ENCODE results near the gene HPSE2. TPM values are rescaled to one million over a fixed set of nuclear protein-coding genes. Genes with fewer than 3 reads are reported as not detected.

HPSE2 gene
- total and polyA plus RNA-seq, 2 experiments from 2014 or later: 0.10 to 0.24 TPM

DNA sequence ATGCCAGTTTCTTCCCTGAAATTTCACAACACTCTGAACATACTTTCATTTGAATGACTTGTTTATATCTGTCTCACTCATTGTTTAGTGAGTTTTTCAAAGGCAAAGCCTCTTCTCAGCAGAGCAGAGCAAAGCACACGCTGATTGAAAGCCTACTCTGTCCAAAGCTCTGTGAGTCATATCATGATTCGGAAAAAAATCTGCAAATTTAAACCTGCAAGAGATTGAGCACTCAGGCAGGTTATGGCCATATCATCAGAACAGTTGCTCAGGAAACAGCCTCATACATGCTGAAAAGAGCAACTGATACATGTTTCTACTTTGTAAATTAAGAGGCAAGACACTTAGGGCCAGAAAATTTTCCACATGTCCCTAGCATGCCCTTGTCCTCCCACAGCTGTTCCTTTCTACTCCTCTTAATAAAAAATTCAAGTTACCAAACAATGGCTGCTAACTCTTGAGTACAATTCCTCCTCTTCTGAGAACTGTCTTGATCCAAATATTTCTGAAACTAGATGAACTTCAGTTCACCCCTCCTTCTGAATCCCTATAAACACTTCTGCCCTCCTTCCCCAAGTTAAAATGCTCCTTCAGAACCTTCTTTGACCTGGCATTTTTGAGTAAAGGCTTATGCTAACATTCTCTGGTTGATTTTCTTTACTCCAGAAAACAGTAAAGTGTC, 648.4 kb downstream of the HPSE2 start (continued):
- no peak for TF ChIP-seq CREB1 (CRISPR knock-in tag; IDR thresholded peaks at IDR 0.05; ENCODE audit: low read depth)
- no peak for TF ChIP-seq NANOG (IDR thresholded peaks at IDR 0.05; ENCODE audit: borderline replicate concordance)
- TF ChIP-seq JUNB (IDR thresholded peaks at IDR 0.05; ENCODE audit: unreplicated experiment): no peak
- TF ChIP-seq ZNF331 (CRISPR knock-in tag; IDR thresholded peaks at IDR 0.05; ENCODE audit: low read depth): no peak
- no peak for TF ChIP-seq POLR2AphosphoS5 (IDR thresholded peaks at IDR 0.05; ENCODE audit: low read depth)
- TF ChIP-seq, protein P1, sequence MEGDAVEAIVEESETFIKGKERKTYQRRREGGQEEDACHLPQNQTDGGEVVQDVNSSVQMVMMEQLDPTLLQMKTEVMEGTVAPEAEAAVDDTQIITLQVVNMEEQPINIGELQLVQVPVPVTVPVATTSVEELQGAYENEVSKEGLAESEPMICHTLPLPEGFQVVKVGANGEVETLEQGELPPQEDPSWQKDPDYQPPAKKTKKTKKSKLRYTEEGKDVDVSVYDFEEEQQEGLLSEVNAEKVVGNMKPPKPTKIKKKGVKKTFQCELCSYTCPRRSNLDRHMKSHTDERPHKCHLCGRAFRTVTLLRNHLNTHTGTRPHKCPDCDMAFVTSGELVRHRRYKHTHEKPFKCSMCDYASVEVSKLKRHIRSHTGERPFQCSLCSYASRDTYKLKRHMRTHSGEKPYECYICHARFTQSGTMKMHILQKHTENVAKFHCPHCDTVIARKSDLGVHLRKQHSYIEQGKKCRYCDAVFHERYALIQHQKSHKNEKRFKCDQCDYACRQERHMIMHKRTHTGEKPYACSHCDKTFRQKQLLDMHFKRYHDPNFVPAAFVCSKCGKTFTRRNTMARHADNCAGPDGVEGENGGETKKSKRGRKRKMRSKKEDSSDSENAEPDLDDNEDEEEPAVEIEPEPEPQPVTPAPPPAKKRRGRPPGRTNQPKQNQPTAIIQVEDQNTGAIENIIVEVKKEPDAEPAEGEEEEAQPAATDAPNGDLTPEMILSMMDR (conservative IDR thresholded peaks at IDR 0.05; ENCODE audit: low read depth in 2 of 2): no peak
- TF ChIP-seq STAT1 (IDR thresholded peaks at IDR 0.05; ENCODE audit: unreplicated experiment): no peak
- TF ChIP-seq EZH2phosphoT487 (IDR thresholded peaks at IDR 0.05; ENCODE audit: unreplicated experiment): no peak
- TF ChIP-seq EZH2 (IDR thresholded peaks at IDR 0.05; ENCODE audit: low read depth, unreplicated experiment): no peak

DNA sequence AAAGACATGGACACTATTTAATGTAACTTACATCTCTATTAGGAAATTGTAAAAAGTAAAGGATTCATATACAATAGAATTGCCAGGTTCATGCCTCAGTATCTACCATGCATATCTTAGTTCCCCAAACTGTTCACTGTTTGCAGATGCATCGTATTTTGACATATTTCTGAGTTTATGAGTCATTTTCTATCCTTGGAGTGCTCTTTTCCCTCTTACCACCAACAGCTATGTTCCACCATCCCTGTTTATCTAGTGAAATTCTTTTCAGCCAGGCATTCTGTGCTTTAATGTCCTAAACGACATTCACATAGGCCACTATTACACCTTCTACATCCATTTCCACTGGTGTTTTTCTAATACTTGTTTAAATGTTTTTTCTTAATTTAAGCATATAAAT, 649.6 kb downstream of the HPSE2 start:
- Mint-ChIP-seq H3K4me1 (0 out of 3 replicates have a peak, but pooled peaks cover 2% of the 10 kb centered on the region), H3K27ac (no peak overlapping the region), H3K9me3 (no peaks in the 10 kb centered on the region), H3K4me3 (no peak overlapping the region), H3K36me3 (ENCODE audit: low read depth) (no peaks in the 10 kb centered on the region), H3K27me3 (ENCODE audit: insufficient read depth, low read depth, poor library complexity) (no peaks in the 10 kb centered on the region)
- Histone ChIP-seq H3K36me3 (ENCODE audit: insufficient read depth) (no peaks in the 10 kb centered on the region), H3K9me2 (ENCODE audit: insufficient read depth) (peaks cover 5% of the 10 kb centered on the region; the same call in 1 of the 2 replicates), H3K4me3 (no peak overlapping the region), H2AFZ (no peak overlapping the region), H3K79me2 (replicated peaks; ENCODE audit: insufficient read depth) (no peaks in the 10 kb centered on the region), H3F3A (replicated peaks; ENCODE audit: low read depth) (no peaks in the 10 kb centered on the region), H3K4me2 (no peak overlapping the region), H4K20me1 (replicated peaks; ENCODE audit: insufficient read depth) (no peaks in the 10 kb centered on the region), H3K27ac (ENCODE audit: low read depth) (no peak overlapping the region), H3K27me3 (ENCODE audit: insufficient read depth) (no peaks in the 10 kb centered on the region), H3K4me1 (ENCODE audit: insufficient read depth) (no peaks in the 10 kb centered on the region)
- no peak for ATAC-seq
- DNase-seq (ENCODE audit: low spot score): no peak
- no peak for TF ChIP-seq NANOG (IDR thresholded peaks at IDR 0.05; ENCODE audit: borderline replicate concordance)
- TF ChIP-seq, protein P1 (conservative IDR thresholded peaks at IDR 0.05; ENCODE audit: low read depth in 2 of 2): no peak
- no peak for TF ChIP-seq STAT1 (IDR thresholded peaks at IDR 0.05; ENCODE audit: unreplicated experiment)
- TF ChIP-seq, protein P2, sequence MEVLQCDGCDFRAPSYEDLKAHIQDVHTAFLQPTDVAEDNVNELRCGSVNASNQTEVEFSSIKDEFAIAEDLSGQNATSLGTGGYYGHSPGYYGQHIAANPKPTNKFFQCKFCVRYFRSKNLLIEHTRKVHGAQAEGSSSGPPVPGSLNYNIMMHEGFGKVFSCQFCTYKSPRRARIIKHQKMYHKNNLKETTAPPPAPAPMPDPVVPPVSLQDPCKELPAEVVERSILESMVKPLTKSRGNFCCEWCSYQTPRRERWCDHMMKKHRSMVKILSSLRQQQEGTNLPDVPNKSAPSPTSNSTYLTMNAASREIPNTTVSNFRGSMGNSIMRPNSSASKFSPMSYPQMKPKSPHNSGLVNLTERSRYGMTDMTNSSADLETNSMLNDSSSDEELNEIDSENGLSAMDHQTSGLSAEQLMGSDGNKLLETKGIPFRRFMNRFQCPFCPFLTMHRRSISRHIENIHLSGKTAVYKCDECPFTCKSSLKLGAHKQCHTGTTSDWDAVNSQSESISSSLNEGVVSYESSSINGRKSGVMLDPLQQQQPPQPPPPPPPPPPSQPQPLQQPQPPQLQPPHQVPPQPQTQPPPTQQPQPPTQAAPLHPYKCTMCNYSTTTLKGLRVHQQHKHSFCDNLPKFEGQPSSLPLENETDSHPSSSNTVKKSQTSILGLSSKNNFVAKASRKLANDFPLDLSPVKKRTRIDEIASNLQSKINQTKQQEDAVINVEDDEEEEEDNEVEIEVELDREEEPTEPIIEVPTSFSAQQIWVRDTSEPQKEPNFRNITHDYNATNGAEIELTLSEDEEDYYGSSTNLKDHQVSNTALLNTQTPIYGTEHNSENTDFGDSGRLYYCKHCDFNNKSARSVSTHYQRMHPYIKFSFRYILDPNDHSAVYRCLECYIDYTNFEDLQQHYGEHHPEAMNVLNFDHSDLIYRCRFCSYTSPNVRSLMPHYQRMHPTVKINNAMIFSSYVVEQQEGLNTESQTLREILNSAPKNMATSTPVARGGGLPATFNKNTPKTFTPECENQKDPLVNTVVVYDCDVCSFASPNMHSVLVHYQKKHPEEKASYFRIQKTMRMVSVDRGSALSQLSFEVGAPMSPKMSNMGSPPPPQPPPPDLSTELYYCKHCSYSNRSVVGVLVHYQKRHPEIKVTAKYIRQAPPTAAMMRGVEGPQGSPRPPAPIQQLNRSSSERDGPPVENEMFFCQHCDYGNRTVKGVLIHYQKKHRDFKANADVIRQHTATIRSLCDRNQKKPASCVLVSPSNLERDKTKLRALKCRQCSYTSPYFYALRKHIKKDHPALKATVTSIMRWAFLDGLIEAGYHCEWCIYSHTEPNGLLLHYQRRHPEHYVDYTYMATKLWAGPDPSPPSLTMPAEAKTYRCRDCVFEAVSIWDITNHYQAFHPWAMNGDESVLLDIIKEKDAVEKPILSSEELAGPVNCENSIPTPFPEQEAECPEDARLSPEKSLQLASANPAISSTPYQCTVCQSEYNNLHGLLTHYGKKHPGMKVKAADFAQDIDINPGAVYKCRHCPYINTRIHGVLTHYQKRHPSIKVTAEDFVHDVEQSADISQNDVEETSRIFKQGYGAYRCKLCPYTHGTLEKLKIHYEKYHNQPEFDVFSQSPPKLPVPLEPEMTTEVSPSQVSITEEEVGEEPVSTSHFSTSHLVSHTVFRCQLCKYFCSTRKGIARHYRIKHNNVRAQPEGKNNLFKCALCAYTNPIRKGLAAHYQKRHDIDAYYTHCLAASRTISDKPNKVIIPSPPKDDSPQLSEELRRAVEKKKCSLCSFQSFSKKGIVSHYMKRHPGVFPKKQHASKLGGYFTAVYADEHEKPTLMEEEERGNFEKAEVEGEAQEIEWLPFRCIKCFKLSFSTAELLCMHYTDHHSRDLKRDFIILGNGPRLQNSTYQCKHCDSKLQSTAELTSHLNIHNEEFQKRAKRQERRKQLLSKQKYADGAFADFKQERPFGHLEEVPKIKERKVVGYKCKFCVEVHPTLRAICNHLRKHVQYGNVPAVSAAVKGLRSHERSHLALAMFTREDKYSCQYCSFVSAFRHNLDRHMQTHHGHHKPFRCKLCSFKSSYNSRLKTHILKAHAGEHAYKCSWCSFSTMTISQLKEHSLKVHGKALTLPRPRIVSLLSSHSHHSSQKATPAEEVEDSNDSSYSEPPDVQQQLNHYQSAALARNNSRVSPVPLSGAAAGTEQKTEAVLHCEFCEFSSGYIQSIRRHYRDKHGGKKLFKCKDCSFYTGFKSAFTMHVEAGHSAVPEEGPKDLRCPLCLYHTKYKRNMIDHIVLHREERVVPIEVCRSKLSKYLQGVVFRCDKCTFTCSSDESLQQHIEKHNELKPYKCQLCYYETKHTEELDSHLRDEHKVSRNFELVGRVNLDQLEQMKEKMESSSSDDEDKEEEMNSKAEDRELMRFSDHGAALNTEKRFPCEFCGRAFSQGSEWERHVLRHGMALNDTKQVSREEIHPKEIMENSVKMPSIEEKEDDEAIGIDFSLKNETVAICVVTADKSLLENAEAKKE (CRISPR knock-in tag; IDR thresholded peaks at IDR 0.05): no peak
- no peak for TF ChIP-seq ZNF114 (CRISPR knock-in tag; IDR thresholded peaks at IDR 0.05)

Data from GM23338 (cell line).